Measurements from ENCODE around the gene TBL3. TPM values are rescaled to one million over a fixed set of nuclear protein-coding genes. Genes with fewer than 3 reads are reported as not detected.

The TBL3 gene
- total RNA-seq, 1 donor from 2014 or later: 26.8 TPM

- Mint-ChIP-seq H3K36me3 (ENCODE audit: unreplicated experiment) (no peaks in the 10 kb centered on the region), H3K4me1 (ENCODE audit: low read depth, unreplicated experiment) (peaks cover 7% of the 10 kb centered on the region), H3K27ac (ENCODE audit: unreplicated experiment) (peak overlapping the region; percentile 77), H3K27me3 (ENCODE audit: unreplicated experiment) (peaks cover 20% of the 10 kb centered on the region), H3K9me3 (ENCODE audit: unreplicated experiment) (peaks cover 10% of the 10 kb centered on the region), H3K4me3 (ENCODE audit: unreplicated experiment) (peak overlapping the region; percentile 83)
- peak; percentile 98 for DNase-seq
- TF ChIP-seq CTCF (IDR thresholded peaks at IDR 0.05; ENCODE audit: partially characterized antibody, unreplicated experiment): peak; percentile 98
Measured at GRCh38 chr16:2023092-2024031, 51.5 kb downstream of the TBL3 start.

GRCh38 chr16:2024032-2024420, 52.2 kb downstream of the TBL3 start:
- TF ChIP-seq CTCF (IDR thresholded peaks at IDR 0.05; ENCODE audit: partially characterized antibody, unreplicated experiment): no peak
- no peak for DNase-seq
- Mint-ChIP-seq H3K4me3 (ENCODE audit: unreplicated experiment) (peak overlapping the region; percentile 88), H3K9me3 (ENCODE audit: unreplicated experiment) (peaks cover 10% of the 10 kb centered on the region), H3K27ac (ENCODE audit: unreplicated experiment) (peak overlapping the region; percentile 86), H3K4me1 (ENCODE audit: low read depth, unreplicated experiment) (peaks cover 6% of the 10 kb centered on the region), H3K27me3 (ENCODE audit: unreplicated experiment) (peaks cover 18% of the 10 kb centered on the region), H3K36me3 (ENCODE audit: unreplicated experiment) (no peaks in the 10 kb centered on the region)

- H3K4me1 Mint-ChIP-seq (ENCODE audit: low read depth, unreplicated experiment): peaks cover 6% of the 10 kb centered on the region
- peak overlapping the region; percentile 52 for H3K4me3 Mint-ChIP-seq (ENCODE audit: unreplicated experiment)
- H3K27me3 Mint-ChIP-seq (ENCODE audit: unreplicated experiment): peaks cover 15% of the 10 kb centered on the region
- no peak overlapping the region for H3K27ac Mint-ChIP-seq (ENCODE audit: unreplicated experiment)
- H3K36me3 Mint-ChIP-seq (ENCODE audit: unreplicated experiment): no peaks in the 10 kb centered on the region
- no peak for DNase-seq
- H3K9me3 Mint-ChIP-seq (ENCODE audit: unreplicated experiment): peaks cover 11% of the 10 kb centered on the region
- no peak for TF ChIP-seq CTCF (IDR thresholded peaks at IDR 0.05; ENCODE audit: partially characterized antibody, unreplicated experiment)
Measured at GRCh38 chr16:2025251-2025650, 53.4 kb downstream of the TBL3 start.

DNA sequence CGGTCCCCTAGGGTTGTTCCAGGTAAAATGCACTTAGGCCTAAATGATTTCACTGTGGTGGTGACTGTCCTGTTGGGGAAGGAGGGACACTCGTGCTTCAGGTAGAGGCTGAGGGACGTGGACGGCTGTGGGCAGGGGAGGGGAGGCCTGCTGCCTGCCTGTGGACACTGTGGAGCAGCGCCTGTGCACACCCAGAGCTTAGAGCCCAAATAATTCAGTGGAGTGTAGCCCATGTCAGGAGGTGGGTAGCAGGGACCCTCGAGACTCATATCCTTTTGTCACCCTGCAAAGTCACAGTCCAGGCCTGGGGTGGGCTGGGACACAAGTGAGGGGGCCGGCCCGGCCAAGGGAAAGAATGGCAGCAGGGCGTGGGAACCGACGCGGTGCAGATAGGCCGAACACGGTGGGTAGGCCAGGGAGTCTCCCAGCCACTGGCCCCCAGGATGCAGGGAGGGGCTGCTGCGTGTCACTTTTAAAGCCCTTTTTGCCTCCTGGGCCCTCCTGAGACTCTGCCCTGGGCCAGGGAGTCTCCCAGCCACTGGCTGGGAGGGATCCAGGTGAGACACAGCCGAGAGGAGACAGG, 54.1 kb downstream of the TBL3 start:
- no peak for TF ChIP-seq CTCF (IDR thresholded peaks at IDR 0.05; ENCODE audit: partially characterized antibody, unreplicated experiment)
- H3K27me3 Mint-ChIP-seq (ENCODE audit: unreplicated experiment): peaks cover 11% of the 10 kb centered on the region

More for the DNA sequence above, 54.1 kb downstream of the TBL3 start:
- Mint-ChIP-seq H3K36me3 (ENCODE audit: unreplicated experiment) (no peaks in the 10 kb centered on the region), H3K9me3 (ENCODE audit: unreplicated experiment) (peaks cover 11% of the 10 kb centered on the region), H3K4me1 (ENCODE audit: low read depth, unreplicated experiment) (peaks cover 6% of the 10 kb centered on the region), H3K27ac (ENCODE audit: unreplicated experiment) (no peak overlapping the region), H3K4me3 (ENCODE audit: unreplicated experiment) (peak overlapping the region; percentile 52)
- DNase-seq: no peak
